PC-3 (cell line): ENCODE data around the gene URM1. TPM values are rescaled to one million over a fixed set of nuclear protein-coding genes. Genes with fewer than 3 reads are reported as not detected.

Source experiments
- ATAC-seq: fragments of 200-7000 bp; cut with Tn5 transposase; 2 replicates; pipeline ENCODE4 v1.9.1; 2020; ENCODE audit warnings: mild to moderate bottlenecking, moderate library complexity
- BruUV-seq: library from RNA; stranded (reverse); fragments of 400-500 nt; replicated peaks from 2 replicates; lab custom pipeline; 2021; lab: Mats Ljungman, UMichigan
- CTCF ChIA-PET: fragments of 300-600 bp; sonication (Branson Sonifier 250); formaldehyde crosslinking; loops from one replicate; lab custom pipeline; 2022; ENCODE audit warnings: antibody characterized with exemption; lab: Charles Lee
- POLR2A ChIA-PET: fragments of 300-600 bp; sonication (Branson Sonifier 250); formaldehyde crosslinking; loops from one replicate; lab custom pipeline; 2022; ENCODE audit warnings: antibody characterized with exemption; ENCODE audit not compliant: unreplicated experiment; lab: Charles Lee
- DNase-seq: peaks from one replicate; pipeline ENCODE4 v3.0.0-alpha.2; 2015
- H2AFZ ChIP-seq: fragments of 300-600 bp; sonication (generic); 2 replicates; pipeline ENCODE4 v1.6.0; 2016; ENCODE audit warnings: antibody characterized with exemption, low read length
- H3F3A ChIP-seq: fragments of 300-600 bp; sonication (generic); one replicate; pipeline ENCODE4 v1.6.0; 2017; ENCODE audit warnings: antibody characterized with exemption, low read length, control low read depth, mild to moderate bottlenecking; ENCODE audit not compliant: unreplicated experiment
- H3K27ac ChIP-seq: fragments of 300-600 bp; sonication (generic); 2 replicates; pipeline ENCODE4 v1.5.1; 2016; ENCODE audit warnings: mild to moderate bottlenecking, low read length
- H3K27me3 ChIP-seq: fragments of 300-600 bp; sonication (generic); 2 replicates; pipeline ENCODE4 v1.6.1; 2016; ENCODE audit warnings: low read length, mixed read lengths
- H3K36me3 ChIP-seq: fragments of 300-600 bp; sonication (generic); 2 replicates; pipeline ENCODE4 v1.6.1; 2016; ENCODE audit warnings: low read depth, mixed run types, low read length, mixed read lengths
- H3K4me1 ChIP-seq: fragments of 300-600 bp; sonication (generic); 2 replicates; pipeline ENCODE4 v1.5.1; 2016; ENCODE audit warnings: low read length; ENCODE audit not compliant: insufficient read depth
- H3K4me2 ChIP-seq: fragments of 300-600 bp; sonication (generic); 2 replicates; pipeline ENCODE4 v1.6.0; 2016; ENCODE audit warnings: low read length
- H3K4me3 ChIP-seq: fragments of 300-600 bp; sonication (generic); 2 replicates; pipeline ENCODE4 v1.5.1; 2016; ENCODE audit warnings: mild to moderate bottlenecking, low read length, mixed read lengths
- H3K79me2 ChIP-seq: fragments of 300-600 bp; sonication (generic); 2 replicates; pipeline ENCODE4 v1.6.1; 2017; ENCODE audit warnings: low read length, mixed read lengths
- H3K9ac ChIP-seq: fragments of 300-600 bp; sonication (generic); 2 replicates; pipeline ENCODE4 v1.6.0; 2016; ENCODE audit warnings: mild to moderate bottlenecking, low read length
- H3K9me2 ChIP-seq: fragments of 300-600 bp; sonication (generic); replicated peaks from 2 replicates; pipeline ENCODE4 v1.6.1; 2016; ENCODE audit warnings: mixed run types, low read length, mixed read lengths
- H3K9me3 ChIP-seq: fragments of 300-600 bp; sonication (generic); 2 replicates; pipeline ENCODE4 v1.6.1; 2016; ENCODE audit warnings: low read length, mixed read lengths
- H4K20me1 ChIP-seq: fragments of 300-600 bp; sonication (generic); 2 replicates; pipeline ENCODE4 v1.6.1; 2016; ENCODE audit warnings: low read length, mixed read lengths
- EZH2 ChIP-seq: fragments of 300-600 bp; sonication (generic); IDR thresholded peaks from one replicate; pipeline ENCODE4 v1.6.1; 2017; ENCODE audit warnings: antibody characterized with exemption, mild to moderate bottlenecking, low read length; ENCODE audit not compliant: unreplicated experiment
- EZH2phosphoT487 ChIP-seq: fragments of 300-600 bp; sonication (generic); IDR thresholded peaks from 2 replicates; pipeline ENCODE4 v1.6.1; 2018; ENCODE audit warnings: mild to moderate bottlenecking, antibody characterized with exemption, low read length, borderline replicate concordance
- intact Hi-C: fragments of 100-400 bp; cut with micrococcal nuclease; formaldehyde crosslinking; loops from 2 replicates; pipeline ENCODE4 v1.9.0; 2023
- total RNA-seq: library from RNA; depleted of rRNA; stranded (reverse); fragments of >200 nt; gene quantifications from 2 replicates; pipeline ENCODE4 v1.2.3, GENCODE V29; 2014
- TF ChIP-seq, protein P1 (sequence below): fragments of 300-600 bp; sonication (generic); conservative IDR thresholded peaks from 2 replicates; pipeline ENCODE4 v1.5.1; 2017; ENCODE audit warnings: antibody characterized with exemption, low read depth, mild to moderate bottlenecking, low read length

The URM1 gene
- total RNA-seq, 1 experiment from 2014 or later, result 29.1 TPM

GRCh38 chr9:128394379-128395168 lies 23.4 kb downstream of the URM1 start:
- ATAC-seq, result no peak
- Histone ChIP-seq H2AFZ (no peak overlapping the region), H3K9me3 (no peaks in the 10 kb centered on the region), H3K9me2 (no peaks in the 10 kb centered on the region), H3K27me3 (no peaks in the 10 kb centered on the region), H3K36me3 (no peaks in the 10 kb centered on the region), H3K27ac (no peak overlapping the region), H3F3A (no peaks in the 10 kb centered on the region), H3K79me2 (no peaks in the 10 kb centered on the region), H3K4me2 (no peak overlapping the region), H4K20me1 (no peaks in the 10 kb centered on the region), H3K4me3 (no peak overlapping the region), H3K9ac (no peak overlapping the region), H3K4me1 (no peaks in the 10 kb centered on the region)
- POLR2A ChIA-PET, result no interaction called here
- CTCF ChIA-PET, result no interaction called here
- BruUV-seq, result TSS peak; percentile 18
- no peak for TF ChIP-seq EZH2
- no peak for TF ChIP-seq EZH2phosphoT487
- TF ChIP-seq, protein P1, sequence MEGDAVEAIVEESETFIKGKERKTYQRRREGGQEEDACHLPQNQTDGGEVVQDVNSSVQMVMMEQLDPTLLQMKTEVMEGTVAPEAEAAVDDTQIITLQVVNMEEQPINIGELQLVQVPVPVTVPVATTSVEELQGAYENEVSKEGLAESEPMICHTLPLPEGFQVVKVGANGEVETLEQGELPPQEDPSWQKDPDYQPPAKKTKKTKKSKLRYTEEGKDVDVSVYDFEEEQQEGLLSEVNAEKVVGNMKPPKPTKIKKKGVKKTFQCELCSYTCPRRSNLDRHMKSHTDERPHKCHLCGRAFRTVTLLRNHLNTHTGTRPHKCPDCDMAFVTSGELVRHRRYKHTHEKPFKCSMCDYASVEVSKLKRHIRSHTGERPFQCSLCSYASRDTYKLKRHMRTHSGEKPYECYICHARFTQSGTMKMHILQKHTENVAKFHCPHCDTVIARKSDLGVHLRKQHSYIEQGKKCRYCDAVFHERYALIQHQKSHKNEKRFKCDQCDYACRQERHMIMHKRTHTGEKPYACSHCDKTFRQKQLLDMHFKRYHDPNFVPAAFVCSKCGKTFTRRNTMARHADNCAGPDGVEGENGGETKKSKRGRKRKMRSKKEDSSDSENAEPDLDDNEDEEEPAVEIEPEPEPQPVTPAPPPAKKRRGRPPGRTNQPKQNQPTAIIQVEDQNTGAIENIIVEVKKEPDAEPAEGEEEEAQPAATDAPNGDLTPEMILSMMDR, result no peak
- DNase-seq, result peak; percentile 2
- intact Hi-C loops, result no loop called here

GRCh38 chr9:128396970-128397613 lies 25.9 kb downstream of the URM1 start:
- CTCF ChIA-PET, result no interaction called here

More at GRCh38 chr9:128396970-128397613, 25.9 kb downstream of the URM1 start:
- Histone ChIP-seq H3K4me3 (no peak overlapping the region), H3K4me2 (no peak overlapping the region), H3K79me2 (no peaks in the 10 kb centered on the region), H3K9me3 (no peaks in the 10 kb centered on the region), H3K27ac (no peak overlapping the region), H3K36me3 (no peaks in the 10 kb centered on the region), H3K9me2 (no peaks in the 10 kb centered on the region), H2AFZ (no peak overlapping the region), H3F3A (no peaks in the 10 kb centered on the region), H4K20me1 (no peaks in the 10 kb centered on the region), H3K4me1 (no peaks in the 10 kb centered on the region), H3K27me3 (no peaks in the 10 kb centered on the region), H3K9ac (no peak overlapping the region)
- DNase-seq (no peak), ATAC-seq (no peak)
- TF ChIP-seq EZH2phosphoT487 (no peak), EZH2 (no peak)
- TF ChIP-seq, protein P1, result no peak
- intact Hi-C loops, result no loop called here
- no TSS peak for BruUV-seq
- POLR2A ChIA-PET, result no interaction called here
